Measurements from ENCODE around the gene MRPL37. TPM values are rescaled to one million over a fixed set of nuclear protein-coding genes. Genes with fewer than 3 reads are reported as not detected.
"Not testable (repeated sequence)": the region's sequence is repeated elsewhere in the genome, so short reads cannot be mapped to it uniquely, and the experiment has no call there.

MRPL37 gene
- total RNA-seq, 4 donors from 2014 or later: 55.7 to 76.4 (median 68.3) TPM

DNA sequence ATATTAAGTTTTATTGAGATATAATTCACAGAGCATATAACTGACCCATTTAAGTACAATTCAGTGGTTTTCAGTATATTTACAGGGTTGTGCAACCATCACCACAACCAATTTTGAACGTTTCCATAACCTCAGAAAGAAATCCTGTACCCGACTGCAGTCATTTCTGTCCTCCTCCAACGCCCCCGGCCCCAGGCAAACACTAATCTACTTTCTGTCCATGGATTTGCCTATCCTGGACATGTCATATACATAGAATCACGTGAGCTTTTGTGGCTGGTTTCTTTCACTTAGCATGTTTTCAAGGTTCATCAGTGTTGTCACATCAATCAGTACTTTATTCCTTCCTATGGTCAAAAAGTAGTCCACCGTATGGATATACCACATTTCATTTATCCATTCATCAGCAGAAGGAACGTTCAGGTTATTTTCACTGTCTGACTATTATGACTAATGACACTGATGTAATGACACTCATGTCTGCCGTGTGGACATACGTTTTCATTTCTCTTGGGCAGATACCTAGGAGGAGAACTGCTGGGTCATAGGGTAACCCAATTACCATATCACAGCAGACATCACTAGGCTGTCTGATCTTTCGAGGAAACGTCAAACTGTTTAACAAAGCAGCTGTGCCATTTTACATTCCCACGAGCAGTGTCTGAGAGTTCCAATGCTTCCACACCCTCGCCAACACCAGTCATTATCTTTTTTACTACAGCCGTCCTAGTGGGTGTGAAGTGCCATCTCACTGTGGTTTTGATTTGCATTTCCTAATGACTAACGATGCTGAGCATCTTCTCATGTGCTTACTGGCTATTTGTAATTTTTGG, 30.8 kb downstream of the MRPL37 start:
- intact Hi-C loops (cut with DNase I; ENCODE audit: low total_unique reads): no loop called here
- WGBS, 2 donors: 67 to 73% methylated on average over 15 of the region's 15 CpGs
- TF ChIP-seq POLR2A (IDR thresholded peaks at IDR 0.05) (no peak), CTCF (IDR thresholded peaks at IDR 0.05) (no peak)

DNA sequence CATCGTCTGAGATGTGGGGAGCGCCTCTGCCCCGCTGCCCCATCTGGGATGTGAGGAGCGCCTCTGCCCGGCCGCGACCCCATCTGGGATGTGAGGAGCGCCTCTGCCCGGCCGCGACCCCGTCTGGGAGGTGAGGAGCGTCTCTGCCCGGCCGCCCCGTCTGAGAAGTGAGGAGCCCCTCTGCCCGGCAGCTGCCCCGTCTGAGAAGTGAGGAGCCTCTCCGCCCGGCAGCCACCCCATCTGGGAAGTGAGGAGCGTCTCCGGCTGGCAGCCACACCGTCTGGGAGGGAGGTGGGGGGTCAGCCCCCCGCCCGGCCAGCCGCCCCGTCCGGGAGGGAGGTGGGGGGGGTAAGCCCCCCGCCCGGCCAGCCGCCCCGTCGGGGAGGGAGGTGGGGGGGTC, 33.2 kb downstream of the MRPL37 start:
- 98% methylated on average over 15 of the region's 33 CpGs; no CpG with 5 or more reads in 1 of the 2 donors for WGBS, 2 donors
- intact Hi-C loops (cut with DNase I; ENCODE audit: low total_unique reads); DNase-seq (ENCODE audit: low spot score in 2 of 2); H3K4me3 ChIP-seq (ENCODE audit: low read depth, poor library complexity, severe bottlenecking): not testable (repeated sequence)

More for the DNA sequence above, 30.8 kb downstream of the MRPL37 start:
- no peak overlapping the region for H3K4me3 ChIP-seq (ENCODE audit: low read depth, poor library complexity, severe bottlenecking)
- DNase-seq (ENCODE audit: low spot score in 2 of 2): no peak

DNA sequence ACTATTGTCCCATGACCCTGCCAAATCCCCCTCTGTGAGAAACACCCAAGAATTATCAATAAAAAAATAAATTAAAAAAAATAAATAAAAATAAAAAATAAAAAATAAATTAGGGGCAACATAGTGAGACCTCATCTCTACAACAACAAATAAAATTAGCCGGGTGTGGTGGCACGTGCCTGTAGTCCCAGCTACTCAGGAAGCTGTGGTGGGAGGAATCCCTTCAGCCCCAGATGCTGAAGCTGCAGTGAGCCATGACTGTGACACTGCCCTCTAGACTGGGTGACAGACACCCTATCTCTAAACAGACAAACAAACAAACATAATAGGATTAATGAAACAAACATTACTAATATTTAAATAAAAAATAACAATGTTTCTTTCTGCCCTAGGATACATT, 34.3 kb downstream of the MRPL37 start:
- intact Hi-C loops (cut with DNase I; ENCODE audit: low total_unique reads): no loop called here
- DNase-seq (ENCODE audit: low spot score in 2 of 2): no peak
- WGBS, 2 donors: 68 to 80% methylated on average over 2 of the region's 2 CpGs
- no peak overlapping the region for H3K4me3 ChIP-seq (ENCODE audit: low read depth, poor library complexity, severe bottlenecking)
- TF ChIP-seq CTCF (IDR thresholded peaks at IDR 0.05): no peak

- TF ChIP-seq CTCF (IDR thresholded peaks at IDR 0.05) (no peak), POLR2A (IDR thresholded peaks at IDR 0.05) (no peak)
- DNase-seq (ENCODE audit: low spot score in 2 of 2): no peak
- WGBS, 2 donors: 85 to 94% methylated on average over 10 of the region's 10 CpGs
- H3K4me3 ChIP-seq (ENCODE audit: low read depth, poor library complexity, severe bottlenecking): no peak overlapping the region
- intact Hi-C loops (cut with DNase I; ENCODE audit: low total_unique reads): no loop called here
These were observed 37.6 kb downstream of the MRPL37 start for GRCh38 chr1:54237586-54237985.

- no peak for TF ChIP-seq POLR2A (IDR thresholded peaks at IDR 0.05)
- no peak for TF ChIP-seq CTCF (IDR thresholded peaks at IDR 0.05)
- 73 to 74% methylated on average over 8 to 10 of the region's 12 CpGs for WGBS, 2 donors
- no peak overlapping the region for H3K4me3 ChIP-seq (ENCODE audit: low read depth, poor library complexity, severe bottlenecking)
- no peak for DNase-seq (ENCODE audit: low spot score in 2 of 2)
- intact Hi-C loops (cut with DNase I; ENCODE audit: low total_unique reads): no loop called here
These were observed 38.5 kb downstream of the MRPL37 start for GRCh38 chr1:54238353-54239034.

DNA sequence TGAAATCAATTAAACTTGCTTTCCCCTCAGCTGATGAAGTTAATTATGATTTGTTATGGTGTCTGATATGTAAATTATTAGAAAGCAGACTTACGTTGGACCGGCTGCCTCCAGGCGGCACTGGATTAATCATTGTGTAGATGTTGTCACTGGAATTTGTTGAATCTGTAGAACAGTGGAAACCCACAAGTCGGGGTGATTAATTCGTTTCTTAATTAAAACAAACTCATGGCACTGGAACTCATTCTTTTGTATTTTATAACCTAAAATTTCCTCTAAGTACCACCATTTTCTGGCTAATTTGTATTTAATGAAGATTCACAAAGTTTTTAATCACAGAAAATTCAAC, 39.0 kb downstream of the MRPL37 start:
- intact Hi-C loops (cut with DNase I; ENCODE audit: low total_unique reads): no loop called here
- WGBS, 2 donors: 73 to 86% methylated on average over 5 of the region's 5 CpGs
- DNase-seq (ENCODE audit: low spot score in 2 of 2): no peak
- TF ChIP-seq POLR2A (IDR thresholded peaks at IDR 0.05) (no peak), CTCF (IDR thresholded peaks at IDR 0.05) (no peak)
- H3K4me3 ChIP-seq (ENCODE audit: low read depth, poor library complexity, severe bottlenecking): no peak overlapping the region
